Loucy (cell line): Measurements from ENCODE around the gene HOXB8.

Experiments
- H2AFZ ChIP-seq: fragments of 200-600 bp; sonication (generic); 2 replicates; pipeline ENCODE4 v1.6.0; 2016; ENCODE audit warnings: antibody characterized with exemption, mild to moderate bottlenecking, low read length, moderate library complexity
- H3F3A ChIP-seq: fragments of 200-600 bp; 2 replicates; pipeline ENCODE4 v1.6.0; 2016; ENCODE audit warnings: antibody characterized with exemption, low read depth, mild to moderate bottlenecking
- H3K27me3 ChIP-seq: fragments of 200-600 bp; sonication (generic); 2 replicates; pipeline ENCODE4 v1.6.1; 2014; ENCODE audit warnings: low read length, mild to moderate bottlenecking; ENCODE audit not compliant: insufficient read depth, poor library complexity, severe bottlenecking
- H3K36me3 ChIP-seq: fragments of 200-600 bp; sonication (generic); 2 replicates; pipeline ENCODE4 v1.6.1; 2016; ENCODE audit warnings: low read length; ENCODE audit not compliant: insufficient read depth
- H3K4me1 ChIP-seq: fragments of 200-600 bp; sonication (generic); 2 replicates; pipeline ENCODE4 v1.5.1; 2014; ENCODE audit warnings: low read length, mild to moderate bottlenecking; ENCODE audit not compliant: insufficient read depth, poor library complexity, severe bottlenecking
- H3K4me2 ChIP-seq: fragments of 200-600 bp; sonication (generic); 2 replicates; pipeline ENCODE4 v1.6.0; 2014; ENCODE audit warnings: antibody characterized with exemption, low read length, low read depth, mild to moderate bottlenecking; ENCODE audit not compliant: poor library complexity, severe bottlenecking
- H3K4me3 ChIP-seq: fragments of 200-600 bp; sonication (generic); 2 replicates; pipeline ENCODE4 v1.5.1; 2014; ENCODE audit warnings: low read length, mild to moderate bottlenecking, mixed read lengths; ENCODE audit not compliant: poor library complexity, severe bottlenecking
- H3K79me2 ChIP-seq: fragments of 200-600 bp; sonication (generic); 2 replicates; pipeline ENCODE4 v1.6.1; 2014; ENCODE audit warnings: low read length; ENCODE audit not compliant: insufficient read depth
- H3K9ac ChIP-seq: fragments of 200-600 bp; sonication (generic); 2 replicates; pipeline ENCODE4 v1.6.0; 2014; ENCODE audit warnings: mild to moderate bottlenecking, low read depth, low read length, moderate library complexity; ENCODE audit not compliant: poor library complexity, severe bottlenecking
- H3K9me2 ChIP-seq: fragments of 200-600 bp; sonication (generic); replicated peaks from 2 replicates; pipeline ENCODE4 v1.6.1; 2016; ENCODE audit warnings: low read depth, low read length, mixed read lengths
- H3K9me3 ChIP-seq: fragments of 200-600 bp; sonication (generic); 2 replicates; pipeline ENCODE4 v1.6.1; 2014; ENCODE audit warnings: mild to moderate bottlenecking, antibody characterized with exemption, low read length, low read depth; ENCODE audit not compliant: insufficient read depth
- H4K20me1 ChIP-seq: fragments of 200-600 bp; sonication (generic); 2 replicates; pipeline ENCODE4 v1.6.0; 2014; ENCODE audit warnings: antibody characterized with exemption, low read length, mild to moderate bottlenecking; ENCODE audit not compliant: insufficient read depth, poor library complexity, severe bottlenecking
- EZH2phosphoT487 ChIP-seq: fragments of 200-600 bp; IDR thresholded peaks from 2 replicates; pipeline ENCODE4 v1.6.1; 2018; ENCODE audit warnings: antibody characterized with exemption, mild to moderate bottlenecking, moderate library complexity, borderline replicate concordance
- TF ChIP-seq, protein P1 (sequence below): fragments of 200-600 bp; sonication (generic); conservative IDR thresholded peaks from 2 replicates; pipeline ENCODE4 v1.5.1; 2014; ENCODE audit warnings: mild to moderate bottlenecking, antibody characterized with exemption, low read length

Gene HOXB8

GRCh38 chr17:48588528-48588927 is 26.6 kb downstream of the HOXB8 start:
- Histone ChIP-seq H2AFZ (no peak overlapping the region), H3K4me3 (peak overlapping the region; percentile 89), H3K9me3 (no peaks in the 10 kb centered on the region), H3K4me1 (peaks cover 49% of the 10 kb centered on the region), H3K36me3 (peaks cover 30% of the 10 kb centered on the region), H3F3A (peaks cover 3% of the 10 kb centered on the region; the same call in 1 of the 2 replicates), H3K9ac (peak overlapping the region; percentile 100), H4K20me1 (peaks cover 94% of the 10 kb centered on the region), H3K79me2 (peaks cover 100% of the 10 kb centered on the region), H3K9me2 (no peaks in the 10 kb centered on the region), H3K27me3 (peaks cover 41% of the 10 kb centered on the region), H3K4me2 (peak overlapping the region; percentile 98)
- TF ChIP-seq, protein P1, sequence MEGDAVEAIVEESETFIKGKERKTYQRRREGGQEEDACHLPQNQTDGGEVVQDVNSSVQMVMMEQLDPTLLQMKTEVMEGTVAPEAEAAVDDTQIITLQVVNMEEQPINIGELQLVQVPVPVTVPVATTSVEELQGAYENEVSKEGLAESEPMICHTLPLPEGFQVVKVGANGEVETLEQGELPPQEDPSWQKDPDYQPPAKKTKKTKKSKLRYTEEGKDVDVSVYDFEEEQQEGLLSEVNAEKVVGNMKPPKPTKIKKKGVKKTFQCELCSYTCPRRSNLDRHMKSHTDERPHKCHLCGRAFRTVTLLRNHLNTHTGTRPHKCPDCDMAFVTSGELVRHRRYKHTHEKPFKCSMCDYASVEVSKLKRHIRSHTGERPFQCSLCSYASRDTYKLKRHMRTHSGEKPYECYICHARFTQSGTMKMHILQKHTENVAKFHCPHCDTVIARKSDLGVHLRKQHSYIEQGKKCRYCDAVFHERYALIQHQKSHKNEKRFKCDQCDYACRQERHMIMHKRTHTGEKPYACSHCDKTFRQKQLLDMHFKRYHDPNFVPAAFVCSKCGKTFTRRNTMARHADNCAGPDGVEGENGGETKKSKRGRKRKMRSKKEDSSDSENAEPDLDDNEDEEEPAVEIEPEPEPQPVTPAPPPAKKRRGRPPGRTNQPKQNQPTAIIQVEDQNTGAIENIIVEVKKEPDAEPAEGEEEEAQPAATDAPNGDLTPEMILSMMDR = no peak
- TF ChIP-seq EZH2phosphoT487 = no peak

DNA sequence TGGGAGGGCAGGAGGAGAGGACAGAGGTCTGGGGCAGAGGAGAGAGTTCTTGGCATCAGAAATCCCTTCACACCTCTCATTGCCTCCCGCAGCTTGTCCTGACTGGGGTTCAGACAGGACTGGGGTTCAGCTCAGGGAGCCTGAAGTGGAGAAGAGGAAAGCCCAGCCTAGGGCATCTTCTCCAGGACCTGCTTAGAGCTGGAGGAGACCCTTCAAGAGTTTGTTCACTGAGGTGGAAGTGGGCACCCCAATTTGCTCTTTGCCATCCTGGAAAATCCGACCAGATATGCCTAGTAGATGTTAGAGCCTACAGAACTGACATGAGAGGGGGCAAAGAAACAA is 27.0 kb downstream of the HOXB8 start:
- Histone ChIP-seq H3K9ac (peak overlapping the region; percentile 100), H3K4me2 (peak overlapping the region; percentile 98)

GRCh38 chr17:48587276-48588073 is 27.6 kb downstream of the HOXB8 start:
- peak overlapping the region; percentile 89 for H3K4me3 ChIP-seq
- H3K9ac ChIP-seq = peak overlapping the region; percentile 100
- H3K9me2 ChIP-seq = no peaks in the 10 kb centered on the region
- H3K4me2 ChIP-seq = peak overlapping the region; percentile 98
- H3K4me1 ChIP-seq = peaks cover 56% of the 10 kb centered on the region
- H3F3A ChIP-seq = no peaks in the 10 kb centered on the region
- H4K20me1 ChIP-seq = peaks cover 94% of the 10 kb centered on the region
- TF ChIP-seq EZH2phosphoT487 = no peak
- TF ChIP-seq, protein P1 = no peak
- H3K27me3 ChIP-seq = peaks cover 43% of the 10 kb centered on the region
- peaks cover 100% of the 10 kb centered on the region for H3K79me2 ChIP-seq
- peaks cover 39% of the 10 kb centered on the region for H3K36me3 ChIP-seq
- H2AFZ ChIP-seq = no peak overlapping the region
- H3K9me3 ChIP-seq = no peaks in the 10 kb centered on the region

More for the DNA sequence above, 27.0 kb downstream of the HOXB8 start:
- H3K4me1 ChIP-seq = peaks cover 54% of the 10 kb centered on the region
- peaks cover 94% of the 10 kb centered on the region for H4K20me1 ChIP-seq
- H3K4me3 ChIP-seq = peak overlapping the region; percentile 89
- H3K9me3 ChIP-seq = no peaks in the 10 kb centered on the region
- H3K79me2 ChIP-seq = peaks cover 100% of the 10 kb centered on the region
- H3K27me3 ChIP-seq = peaks cover 43% of the 10 kb centered on the region
- no peaks in the 10 kb centered on the region for H3K9me2 ChIP-seq
- H2AFZ ChIP-seq = no peak overlapping the region
- TF ChIP-seq, protein P1 = no peak
- no peak for TF ChIP-seq EZH2phosphoT487
- H3F3A ChIP-seq = no peaks in the 10 kb centered on the region
- peaks cover 35% of the 10 kb centered on the region for H3K36me3 ChIP-seq
